HG03108 (cell line): ENCODE measurements around the gene SOX13.

Source experiments
- ATAC-seq: cut with Tn5 transposase; IDR thresholded peaks from one replicate; pipeline ENCODE4 v1.9.1; 2021; ENCODE audit warnings: moderate library complexity; ENCODE audit not compliant: unreplicated experiment

SOX13 gene

DNA sequence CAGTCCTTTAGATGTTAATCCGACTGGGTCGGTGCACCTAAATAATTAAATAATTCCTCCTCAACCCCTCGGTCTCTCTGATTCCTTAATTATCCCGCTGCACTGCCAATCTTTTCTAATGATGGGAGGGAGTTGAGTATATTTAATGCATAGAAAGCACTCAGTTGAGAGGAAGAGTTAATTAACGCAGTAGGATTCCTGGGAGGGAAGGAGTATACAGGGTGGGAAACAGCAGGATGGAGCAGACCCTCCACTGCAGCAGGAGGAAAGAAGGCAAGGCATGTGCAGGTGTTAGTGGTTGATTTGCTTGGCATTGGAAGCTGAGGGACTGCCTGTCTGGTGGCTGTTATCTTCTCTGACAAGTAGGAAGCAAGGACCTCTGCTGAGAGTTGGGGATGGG, 103.1 kb downstream of the SOX13 start:
- ATAC-seq, result no peak

DNA sequence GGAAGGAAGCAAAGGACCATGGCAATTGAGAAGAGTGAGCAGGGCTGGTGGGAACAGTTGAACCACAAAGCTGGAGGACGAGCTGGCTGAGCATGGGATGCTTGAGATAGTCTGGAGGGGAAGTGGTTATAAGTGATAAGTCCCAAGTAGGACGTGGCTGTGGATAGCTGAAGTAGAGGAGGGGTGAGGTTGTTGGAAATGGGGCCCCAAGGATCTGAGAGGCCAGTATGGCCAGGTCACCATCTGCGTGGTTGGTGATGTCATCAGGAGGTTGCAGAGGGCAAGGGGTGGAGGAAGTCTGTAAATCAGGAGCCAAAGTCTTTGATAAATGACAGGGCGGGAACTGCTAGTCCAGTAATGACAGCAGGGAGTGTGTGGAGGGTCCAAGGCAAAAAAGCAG, 104.2 kb downstream of the SOX13 start:
- no peak for ATAC-seq
